PC-9 (cell line): ENCODE results near the gene CCDC192. TPM values are rescaled to one million over a fixed set of nuclear protein-coding genes. Genes with fewer than 3 reads are reported as not detected.

Source experiments
- BruUV-seq: library from RNA; stranded (reverse); fragments of 400-500 nt; replicated peaks from 2 replicates; lab custom pipeline; 2021; lab: Mats Ljungman, UMichigan
- CTCF ChIA-PET: fragments of 300-600 bp; sonication (Branson Sonifier 250); formaldehyde crosslinking; loops from one replicate; lab custom pipeline; 2022; ENCODE audit warnings: antibody characterized with exemption; lab: Charles Lee
- POLR2A ChIA-PET: fragments of 300-600 bp; sonication (Branson Sonifier 250); formaldehyde crosslinking; loops from one replicate; lab custom pipeline; 2022; ENCODE audit warnings: antibody characterized with exemption; ENCODE audit not compliant: unreplicated experiment; lab: Charles Lee
- DNase-seq, 2 experiments: peaks; one replicate each; pipeline versions ENCODE4 v3.0.0 to v3.0.0-alpha.2; 2015 to 2022; ENCODE audit warnings: mixed read lengths in 1 of 2
- H2AFZ ChIP-seq: fragments of 200-600 bp; sonication (generic); 2 replicates; pipeline ENCODE4 v1.8.1; 2017; ENCODE audit warnings: antibody characterized with exemption
- H3F3A ChIP-seq: fragments of 200-600 bp; sonication (generic); 2 replicates; pipeline ENCODE4 v1.8.1; 2017; ENCODE audit warnings: antibody characterized with exemption, mild to moderate bottlenecking, low read depth; ENCODE audit not compliant: insufficient read depth
- H3K27ac ChIP-seq: fragments of 200-600 bp; sonication (generic); 2 replicates; pipeline ENCODE4 v1.6.1; 2016; ENCODE audit warnings: mixed run types
- H3K27me3 ChIP-seq: fragments of 200-600 bp; sonication (generic); 2 replicates; pipeline ENCODE4 v1.6.1; 2016; ENCODE audit warnings: low read depth, mixed run types; ENCODE audit not compliant: insufficient read depth
- H3K36me3 ChIP-seq: fragments of 200-600 bp; sonication (generic); 2 replicates; pipeline ENCODE4 v1.6.1; 2016; ENCODE audit warnings: low read depth, mixed run types
- H3K4me1 ChIP-seq: fragments of 200-600 bp; sonication (generic); replicated peaks from 2 replicates; pipeline ENCODE4 v1.6.1; 2016; ENCODE audit warnings: mixed run types; ENCODE audit not compliant: insufficient read depth
- H3K4me2 ChIP-seq: fragments of 200-600 bp; sonication (generic); 2 replicates; pipeline ENCODE4 v1.6.1; 2017; ENCODE audit warnings: mixed run types
- H3K4me3 ChIP-seq: fragments of 200-600 bp; sonication (generic); 2 replicates; pipeline ENCODE4 v1.6.1; 2016; ENCODE audit warnings: mixed run types
- H3K79me2 ChIP-seq: fragments of 200-600 bp; sonication (generic); 2 replicates; pipeline ENCODE4 v1.6.1; 2017; ENCODE audit warnings: low read depth, mixed run types
- H3K9me2 ChIP-seq: fragments of 200-600 bp; sonication (generic); 2 replicates; pipeline ENCODE4 v1.8.1; 2017; ENCODE audit warnings: mild to moderate bottlenecking; ENCODE audit not compliant: insufficient read depth
- H3K9me3 ChIP-seq: fragments of 200-600 bp; sonication (generic); 2 replicates; pipeline ENCODE4 v1.8.1; 2016; ENCODE audit warnings: low read depth; ENCODE audit not compliant: insufficient read depth
- H4K20me1 ChIP-seq: fragments of 200-600 bp; sonication (generic); 2 replicates; pipeline ENCODE4 v1.8.1; 2017; ENCODE audit not compliant: insufficient read depth
- EZH2 ChIP-seq: fragments of 200-600 bp; sonication (generic); IDR thresholded peaks from 2 replicates; pipeline ENCODE4 v1.8.0; 2017; ENCODE audit warnings: antibody characterized with exemption, low read depth
- intact Hi-C: fragments of 100-400 bp; cut with micrococcal nuclease; formaldehyde crosslinking; loops from one replicate; pipeline ENCODE4 v1.10.0; 2022; ENCODE audit not compliant: unreplicated experiment
- total RNA-seq: library from RNA; stranded (reverse); gene quantifications from 2 replicates; pipeline ENCODE4 v1.2.3, GENCODE V29; 2021
- TF ChIP-seq, protein P1 (sequence below): fragments of 200-600 bp; sonication (generic); conservative IDR thresholded peaks from 2 replicates; pipeline ENCODE4 v1.6.1; 2017; ENCODE audit warnings: mixed run types, antibody characterized with exemption, mild to moderate bottlenecking, moderate library complexity

The CCDC192 gene
- total RNA-seq, 1 experiment from 2014 or later, result not detected

DNA sequence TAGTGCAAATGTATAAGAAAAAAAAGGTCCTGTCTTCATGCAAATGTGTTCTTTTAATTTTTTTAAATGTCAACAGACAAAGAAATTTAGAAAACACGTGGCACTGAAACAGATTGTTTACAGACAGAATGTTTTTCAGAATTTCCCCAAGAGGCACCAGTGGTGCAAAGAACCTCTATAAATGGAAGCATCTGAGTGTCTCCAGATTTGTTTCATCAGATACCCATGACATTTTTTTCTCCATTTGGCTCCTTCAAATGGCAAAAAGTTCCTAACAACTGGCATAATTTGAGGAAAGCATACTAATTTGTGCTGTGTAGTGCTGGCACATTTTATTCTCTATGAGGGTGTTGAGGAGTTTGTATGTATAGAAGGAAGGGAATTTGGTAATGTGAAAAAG is 15.0 kb downstream of the CCDC192 start:
- DNase-seq, result no peak
- Histone ChIP-seq H2AFZ (no peak overlapping the region), H3K9me3 (0 out of 2 replicates have a peak, but pooled peaks cover 5% of the 10 kb centered on the region), H3K27ac (no peak overlapping the region), H3K4me1 (peaks cover under 1% of the 10 kb centered on the region; the same call in 1 of the 2 replicates), H4K20me1 (no peaks in the 10 kb centered on the region), H3K27me3 (no peaks in the 10 kb centered on the region), H3F3A (no peaks in the 10 kb centered on the region), H3K4me2 (no peak overlapping the region), H3K36me3 (no peaks in the 10 kb centered on the region), H3K79me2 (no peaks in the 10 kb centered on the region), H3K4me3 (no peak overlapping the region), H3K9me2 (no peaks in the 10 kb centered on the region)
- no TSS peak for BruUV-seq
- intact Hi-C loops, result no loop called here
- ChIA-PET CTCF (no interaction called here), POLR2A (no interaction called here)
- TF ChIP-seq EZH2, result no peak
- TF ChIP-seq, protein P1, sequence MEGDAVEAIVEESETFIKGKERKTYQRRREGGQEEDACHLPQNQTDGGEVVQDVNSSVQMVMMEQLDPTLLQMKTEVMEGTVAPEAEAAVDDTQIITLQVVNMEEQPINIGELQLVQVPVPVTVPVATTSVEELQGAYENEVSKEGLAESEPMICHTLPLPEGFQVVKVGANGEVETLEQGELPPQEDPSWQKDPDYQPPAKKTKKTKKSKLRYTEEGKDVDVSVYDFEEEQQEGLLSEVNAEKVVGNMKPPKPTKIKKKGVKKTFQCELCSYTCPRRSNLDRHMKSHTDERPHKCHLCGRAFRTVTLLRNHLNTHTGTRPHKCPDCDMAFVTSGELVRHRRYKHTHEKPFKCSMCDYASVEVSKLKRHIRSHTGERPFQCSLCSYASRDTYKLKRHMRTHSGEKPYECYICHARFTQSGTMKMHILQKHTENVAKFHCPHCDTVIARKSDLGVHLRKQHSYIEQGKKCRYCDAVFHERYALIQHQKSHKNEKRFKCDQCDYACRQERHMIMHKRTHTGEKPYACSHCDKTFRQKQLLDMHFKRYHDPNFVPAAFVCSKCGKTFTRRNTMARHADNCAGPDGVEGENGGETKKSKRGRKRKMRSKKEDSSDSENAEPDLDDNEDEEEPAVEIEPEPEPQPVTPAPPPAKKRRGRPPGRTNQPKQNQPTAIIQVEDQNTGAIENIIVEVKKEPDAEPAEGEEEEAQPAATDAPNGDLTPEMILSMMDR, result no peak

DNA sequence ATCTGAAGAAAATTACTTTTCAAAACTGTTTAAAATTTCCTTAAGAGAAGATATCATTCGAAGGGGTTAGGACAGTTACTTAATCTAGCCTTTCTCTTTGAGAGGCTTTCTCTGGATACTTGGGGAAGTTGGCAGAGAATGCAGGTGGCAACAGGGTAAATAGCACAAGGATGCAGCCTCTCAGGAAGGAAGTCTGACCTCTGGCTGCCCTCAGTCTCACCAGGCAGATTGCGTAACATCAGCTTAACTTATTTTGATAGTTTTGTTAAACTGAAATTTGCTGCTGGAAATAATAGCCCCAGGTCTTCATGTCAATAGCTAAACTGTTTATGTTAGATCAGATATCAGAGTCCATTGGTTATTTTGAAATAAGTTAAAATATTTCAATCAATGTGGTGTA is 20.4 kb downstream of the CCDC192 start:
- Histone ChIP-seq H3K4me1 (peaks cover 11% of the 10 kb centered on the region), H3K79me2 (no peaks in the 10 kb centered on the region), H3K4me2 (peak overlapping the region; percentile 11; the same call in 1 of the 2 replicates), H3K27me3 (no peaks in the 10 kb centered on the region), H3F3A (0 out of 2 replicates have a peak, but pooled peaks cover 5% of the 10 kb centered on the region), H3K4me3 (no peak overlapping the region), H3K9me3 (0 out of 2 replicates have a peak, but pooled peaks cover 5% of the 10 kb centered on the region), H3K36me3 (no peaks in the 10 kb centered on the region), H2AFZ (no peak overlapping the region), H3K9me2 (no peaks in the 10 kb centered on the region), H4K20me1 (no peaks in the 10 kb centered on the region), H3K27ac (no peak overlapping the region)
- TF ChIP-seq EZH2, result no peak
- TF ChIP-seq, protein P1, result no peak
- peak in 1 of 2 experiments; percentile 76 for DNase-seq
- POLR2A ChIA-PET, result no interaction called here
- intact Hi-C loops, result no loop called here
- CTCF ChIA-PET, result no interaction called here
- BruUV-seq, result no TSS peak

DNA sequence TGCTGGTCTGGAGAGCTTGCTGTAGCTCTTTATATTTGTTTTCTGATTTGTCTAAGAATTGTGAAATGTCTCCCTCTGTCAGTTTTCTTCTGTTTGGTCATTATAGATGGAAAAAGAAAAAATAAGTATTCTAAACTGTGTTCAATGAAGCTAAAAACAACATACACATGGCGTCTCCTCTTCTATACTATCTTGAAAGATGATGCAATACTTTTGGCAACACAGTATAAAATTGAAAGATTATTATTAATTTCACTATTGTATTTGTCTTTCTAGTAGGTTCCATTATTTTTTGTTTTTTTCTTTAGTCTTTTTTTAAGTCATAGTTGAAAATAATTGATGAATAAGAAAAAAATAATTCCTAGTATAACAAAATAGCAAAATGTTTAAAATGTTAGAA is 22.5 kb downstream of the CCDC192 start:
- no peak overlapping the region for H3K4me2 ChIP-seq
- no peak overlapping the region for H2AFZ ChIP-seq
- intact Hi-C loops, result no loop called here
- H3K36me3 ChIP-seq, result no peaks in the 10 kb centered on the region
- 0 out of 2 replicates have a peak, but pooled peaks cover 5% of the 10 kb centered on the region for H3F3A ChIP-seq
- ChIA-PET CTCF (no interaction called here), POLR2A (no interaction called here)
- no peaks in the 10 kb centered on the region for H4K20me1 ChIP-seq
- no peak overlapping the region for H3K4me3 ChIP-seq
- H3K27ac ChIP-seq, result no peak overlapping the region
- H3K4me1 ChIP-seq, result peaks cover 11% of the 10 kb centered on the region
- TF ChIP-seq, protein P1, result no peak
- no peak for TF ChIP-seq EZH2
- no peaks in the 10 kb centered on the region for H3K27me3 ChIP-seq
- DNase-seq, result no peak
- no peaks in the 10 kb centered on the region for H3K9me2 ChIP-seq
- no peaks in the 10 kb centered on the region for H3K79me2 ChIP-seq
- BruUV-seq, result no TSS peak
- H3K9me3 ChIP-seq, result 0 out of 2 replicates have a peak, but pooled peaks cover 5% of the 10 kb centered on the region
